GM19239 (cell line): ENCODE measurements around the gene C1QA.

Experiments
- DNase-seq: peaks from one replicate; pipeline ENCODE4 v3.0.0; 2011; ENCODE audit warnings: low spot score; ENCODE audit not compliant: insufficient read length
- FAIRE-seq: peaks from 2 replicates; lab custom pipeline; 2011; peaks lifted over from hg19 to GRCh38; lab: Jason Lieb, UNC

Gene C1QA

GRCh38 chr1:22636353-22636752, at the start of gene C1QA:
C1QA (plus strand) TSS chr1:22636628; CDS start chr1:22637617, 989 bp downstream.
- no peak for FAIRE-seq
- DNase-seq: no peak

- no peak for DNase-seq
- FAIRE-seq: no peak
Observed at GRCh38 chr1:22587247-22587646, 49.2 kb upstream of the C1QA start.

- FAIRE-seq (no peak), DNase-seq (no peak)
Observed at GRCh38 chr1:22588899-22589422, 47.5 kb upstream of the C1QA start.

DNA sequence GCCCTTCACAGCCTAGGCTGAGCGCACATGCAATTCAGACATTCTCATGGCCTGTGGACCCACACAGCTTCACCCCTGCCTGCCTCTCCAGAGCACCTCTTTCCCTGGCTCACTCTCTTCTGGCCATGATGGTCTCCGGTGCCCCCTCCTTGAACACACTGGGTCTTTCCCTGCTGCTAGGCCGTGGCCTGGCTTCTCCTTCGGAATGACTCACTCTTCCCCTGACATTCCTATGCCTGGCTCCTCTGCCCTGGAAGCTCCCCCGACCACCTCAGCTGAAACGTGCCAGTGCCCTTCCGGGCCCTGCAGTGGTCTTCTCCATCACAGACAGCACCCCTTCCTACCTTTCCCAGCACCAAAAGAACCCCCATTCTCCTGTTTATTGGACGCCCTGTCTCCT, 44.9 kb upstream of the C1QA start:
- DNase-seq: no peak
- no peak for FAIRE-seq

- no peak for FAIRE-seq
- no peak for DNase-seq
Observed at GRCh38 chr1:22592051-22592450, 44.4 kb upstream of the C1QA start.

GRCh38 chr1:22592919-22593790, 43.3 kb upstream of the C1QA start:
- FAIRE-seq: no peak

DNA sequence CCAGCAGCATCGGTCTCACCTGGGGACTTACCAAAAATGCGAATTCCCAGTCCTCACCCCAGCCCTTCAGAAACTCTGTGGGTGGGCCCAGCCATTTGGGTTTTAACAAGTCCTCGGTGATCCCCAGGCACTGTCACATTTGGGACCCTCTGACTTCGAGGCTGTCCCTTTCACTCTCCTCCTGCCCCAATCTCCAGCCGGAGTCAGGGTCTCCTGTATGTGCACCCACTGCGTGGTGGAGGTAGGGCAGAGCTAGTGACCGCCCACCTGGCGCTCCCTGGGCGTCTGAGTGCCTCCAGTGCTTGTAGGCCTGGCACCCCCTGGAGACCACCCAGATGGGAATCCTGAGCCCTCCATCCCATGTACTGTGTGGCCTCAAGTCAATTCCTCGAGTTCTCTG, 42.0 kb upstream of the C1QA start:
- DNase-seq (no peak), FAIRE-seq (no peak)

More at GRCh38 chr1:22592919-22593790, 43.3 kb upstream of the C1QA start:
- no peak for DNase-seq

- DNase-seq (no peak), FAIRE-seq (no peak)
Observed at GRCh38 chr1:22595108-22595507, 41.3 kb upstream of the C1QA start.

GRCh38 chr1:22597301-22597965, 39.0 kb upstream of the C1QA start:
- no peak for DNase-seq
- no peak for FAIRE-seq

DNA sequence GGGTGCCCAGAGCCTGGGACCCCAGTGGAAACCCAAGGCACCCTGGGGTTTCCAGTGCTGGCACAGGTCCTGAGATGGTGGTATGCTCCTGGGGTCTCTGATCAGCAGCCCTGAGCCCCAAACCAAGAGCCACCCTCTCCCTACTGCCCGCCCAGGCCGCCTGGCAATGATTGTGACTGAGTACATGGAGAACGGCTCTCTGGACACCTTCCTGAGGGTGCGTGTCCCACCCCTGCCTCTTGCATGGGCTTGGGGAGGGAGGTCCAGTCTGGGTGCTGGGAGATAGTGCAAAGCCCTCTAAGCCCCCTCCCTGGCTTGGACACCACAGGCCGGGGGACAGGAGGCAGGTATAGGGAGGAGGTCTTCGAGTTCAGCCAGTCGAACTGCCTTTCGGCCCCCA, 38.4 kb upstream of the C1QA start:
- no peak for FAIRE-seq
- DNase-seq: no peak

DNA sequence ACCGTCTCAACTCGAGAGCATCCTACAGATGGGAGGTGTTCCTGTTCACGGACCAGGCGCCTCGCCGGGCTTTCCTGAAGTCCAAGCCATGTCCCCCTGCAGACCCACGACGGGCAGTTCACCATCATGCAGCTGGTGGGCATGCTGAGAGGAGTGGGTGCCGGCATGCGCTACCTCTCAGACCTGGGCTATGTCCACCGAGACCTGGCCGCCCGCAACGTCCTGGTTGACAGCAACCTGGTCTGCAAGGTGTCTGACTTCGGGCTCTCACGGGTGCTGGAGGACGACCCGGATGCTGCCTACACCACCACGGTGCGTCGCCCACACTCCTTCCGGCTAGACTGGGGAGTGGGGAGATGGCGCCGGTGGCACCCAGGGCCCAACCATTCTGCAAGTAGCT, 37.7 kb upstream of the C1QA start:
- FAIRE-seq: no peak
- no peak for DNase-seq

DNA sequence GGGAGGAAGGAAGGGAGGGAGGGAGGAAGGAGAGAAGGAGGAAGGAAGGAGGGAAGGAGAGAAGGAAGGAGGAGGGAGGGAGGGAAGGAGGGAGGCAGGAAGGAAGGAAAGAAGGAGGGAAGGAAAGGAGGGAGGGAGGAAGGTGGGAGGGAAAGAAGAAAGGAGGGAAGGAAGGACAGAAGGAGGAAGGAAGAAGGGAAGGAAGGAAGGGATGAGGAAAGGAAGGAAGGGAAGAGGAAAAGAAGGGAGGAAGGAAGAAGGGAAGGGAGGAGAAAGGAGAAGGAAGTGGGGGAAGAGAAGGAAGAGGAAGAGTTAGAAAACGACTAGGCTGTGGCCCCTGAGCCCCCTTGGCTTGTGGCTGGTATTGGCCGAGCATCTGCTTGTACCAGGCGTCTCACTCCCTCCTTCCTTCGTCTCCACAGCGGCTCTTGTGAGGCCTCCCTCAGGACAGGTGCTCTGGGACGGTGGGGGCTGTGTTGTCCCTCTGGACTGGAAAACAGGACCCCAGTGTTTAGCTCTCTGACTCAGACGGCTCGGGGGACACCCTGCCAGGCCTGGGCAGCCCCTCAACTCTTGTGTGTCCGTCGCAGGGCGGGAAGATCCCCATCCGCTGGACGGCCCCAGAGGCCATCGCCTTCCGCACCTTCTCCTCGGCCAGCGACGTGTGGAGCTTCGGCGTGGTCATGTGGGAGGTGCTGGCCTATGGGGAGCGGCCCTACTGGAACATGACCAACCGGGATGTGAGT, 36.2 kb upstream of the C1QA start:
- DNase-seq (no peak), FAIRE-seq (no peak)

DNA sequence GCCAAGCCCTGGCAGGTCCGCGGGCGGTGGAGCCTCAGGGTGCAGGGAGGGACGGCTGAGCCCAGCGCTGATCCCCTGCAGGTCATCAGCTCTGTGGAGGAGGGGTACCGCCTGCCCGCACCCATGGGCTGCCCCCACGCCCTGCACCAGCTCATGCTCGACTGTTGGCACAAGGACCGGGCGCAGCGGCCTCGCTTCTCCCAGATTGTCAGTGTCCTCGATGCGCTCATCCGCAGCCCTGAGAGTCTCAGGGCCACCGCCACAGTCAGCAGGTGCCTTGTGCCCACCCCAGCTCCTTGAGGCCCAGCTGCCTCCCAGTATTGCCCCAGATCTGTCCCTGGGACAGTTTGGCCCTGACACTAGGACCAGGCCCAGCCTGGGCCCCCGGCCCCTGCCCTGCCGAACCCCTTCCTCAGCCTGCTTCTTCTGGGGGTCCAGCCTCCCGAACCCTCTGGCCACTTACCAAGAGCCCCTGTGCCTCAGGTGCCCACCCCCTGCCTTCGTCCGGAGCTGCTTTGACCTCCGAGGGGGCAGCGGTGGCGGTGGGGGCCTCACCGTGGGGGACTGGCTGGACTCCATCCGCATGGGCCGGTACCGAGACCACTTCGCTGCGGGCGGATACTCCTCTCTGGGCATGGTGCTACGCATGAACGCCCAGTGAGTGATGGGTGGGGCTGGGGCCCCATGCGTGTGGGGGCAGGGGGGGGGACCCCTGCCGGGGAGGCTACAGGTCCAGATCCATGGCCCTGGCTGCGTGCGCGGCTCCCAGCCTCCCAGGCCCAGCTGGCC, 35.4 kb upstream of the C1QA start:
- FAIRE-seq (no peak), DNase-seq (no peak)

DNA sequence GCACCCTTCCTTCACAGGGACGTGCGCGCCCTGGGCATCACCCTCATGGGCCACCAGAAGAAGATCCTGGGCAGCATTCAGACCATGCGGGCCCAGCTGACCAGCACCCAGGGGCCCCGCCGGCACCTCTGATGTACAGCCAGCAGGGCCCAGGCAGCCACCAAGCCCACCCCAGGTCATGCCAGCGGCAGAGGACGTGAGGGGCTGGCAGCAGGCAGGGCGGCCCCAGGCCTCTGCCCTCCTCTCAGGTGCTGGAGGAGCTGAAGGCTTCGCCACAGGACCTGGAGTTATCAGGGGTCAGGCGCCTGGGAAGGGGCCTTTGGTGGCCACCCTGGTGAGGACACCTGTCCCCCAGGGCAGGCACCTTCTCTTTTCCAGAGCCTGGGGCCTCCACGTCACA, 34.8 kb upstream of the C1QA start:
- FAIRE-seq: no peak
- DNase-seq: no peak

- DNase-seq (no peak), FAIRE-seq (no peak)
Observed at GRCh38 chr1:22602060-22602740, 34.2 kb upstream of the C1QA start.

- DNase-seq (no peak), FAIRE-seq (no peak)
Observed at GRCh38 chr1:22606161-22606560, 30.3 kb upstream of the C1QA start.

DNA sequence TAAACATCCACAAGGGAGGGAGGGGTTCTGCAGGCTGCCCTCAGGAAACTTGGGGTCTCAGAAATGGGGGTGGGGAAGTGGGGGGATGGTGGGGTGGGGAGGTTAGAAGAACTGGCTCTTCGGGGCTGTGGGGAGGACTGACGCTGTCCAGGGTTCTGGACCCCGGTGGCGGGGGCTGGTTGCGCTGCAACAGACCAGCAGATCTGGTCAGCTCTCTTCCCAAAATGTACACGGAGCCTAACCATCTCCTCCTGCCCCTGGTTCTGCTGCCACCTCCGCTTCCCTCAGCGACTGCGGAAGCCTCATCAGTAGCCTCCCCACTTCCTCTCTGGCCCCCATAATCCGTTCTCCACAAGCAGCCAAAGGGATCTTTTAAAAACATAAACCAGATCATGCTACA, 29.3 kb upstream of the C1QA start:
- FAIRE-seq (no peak), DNase-seq (no peak)

- FAIRE-seq (no peak), DNase-seq (no peak)
Observed at GRCh38 chr1:22608361-22608760, 28.1 kb upstream of the C1QA start.

DNA sequence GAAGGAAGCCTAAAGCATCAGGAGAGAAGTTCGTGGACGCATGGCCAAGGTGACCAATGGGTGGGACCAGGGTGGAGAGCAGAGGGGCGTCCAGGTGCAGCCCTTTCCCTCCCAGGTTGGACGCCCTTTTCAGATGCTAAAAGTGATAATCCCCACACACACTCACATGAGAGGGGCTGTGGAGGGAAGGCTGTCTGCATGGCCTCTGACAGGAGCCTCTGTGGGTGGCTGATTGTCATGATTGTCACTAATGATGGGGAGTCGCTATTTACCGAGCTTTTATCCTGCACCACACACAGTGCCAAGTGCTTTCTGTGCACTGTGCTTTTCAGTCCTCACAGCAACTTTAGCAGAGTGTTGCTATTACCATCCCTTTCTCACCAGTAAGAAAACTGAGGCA, 27.1 kb upstream of the C1QA start:
- FAIRE-seq (no peak), DNase-seq (no peak)
